HEK293 (cell line): ENCODE data around the gene BACH1.

Experiments used
- EGR2 ChIP-seq: fragments of 450-650 bp; formaldehyde crosslinking; IDR thresholded peaks from 2 replicates; pipeline ENCODE4 v1.5.1; 2016; ENCODE audit warnings: low read depth, missing biosample characterization, missing genetic modification characterization
- GLIS1 ChIP-seq: fragments of 450-650 bp; formaldehyde crosslinking; IDR thresholded peaks from 2 replicates; pipeline ENCODE4 v1.5.1; 2016; ENCODE audit warnings: missing biosample characterization, missing genetic modification characterization
- KLF1 ChIP-seq: fragments of 450-650 bp; formaldehyde crosslinking; IDR thresholded peaks from 2 replicates; pipeline ENCODE4 v1.5.1; 2016; ENCODE audit warnings: missing biosample characterization, missing genetic modification characterization
- KLF10 ChIP-seq: fragments of 450-650 bp; IDR thresholded peaks from 2 replicates; pipeline ENCODE4 v1.5.1; 2018; ENCODE audit warnings: missing biosample characterization, mild to moderate bottlenecking, missing genetic modification characterization
- KLF17 ChIP-seq: fragments of 450-650 bp; formaldehyde crosslinking; IDR thresholded peaks from 2 replicates; pipeline ENCODE4 v1.5.1; 2016; ENCODE audit warnings: missing biosample characterization, missing genetic modification characterization
- KLF9 ChIP-seq: fragments of 450-650 bp; formaldehyde crosslinking; IDR thresholded peaks from 2 replicates; pipeline ENCODE4 v1.5.1; 2016; ENCODE audit warnings: missing biosample characterization, missing genetic modification characterization, low read depth
- PATZ1 ChIP-seq: fragments of 450-650 bp; formaldehyde crosslinking; IDR thresholded peaks from 2 replicates; pipeline ENCODE4 v1.5.1; 2016; ENCODE audit warnings: missing biosample characterization, missing genetic modification characterization
- PRDM6 ChIP-seq: fragments of 450-650 bp; formaldehyde crosslinking; IDR thresholded peaks from 2 replicates; pipeline ENCODE4 v1.5.1; 2017; ENCODE audit warnings: missing biosample characterization, missing genetic modification characterization
- SP3 ChIP-seq: fragments of 450-650 bp; formaldehyde crosslinking; IDR thresholded peaks from 2 replicates; pipeline ENCODE4 v1.5.1; 2016; ENCODE audit warnings: missing biosample characterization, missing genetic modification characterization
- SP7 ChIP-seq: fragments of 450-650 bp; formaldehyde crosslinking; IDR thresholded peaks from 2 replicates; pipeline ENCODE4 v1.5.1; 2016; ENCODE audit warnings: missing biosample characterization, missing genetic modification characterization
- WT1 ChIP-seq: fragments of 450-650 bp; formaldehyde crosslinking; IDR thresholded peaks from 2 replicates; pipeline ENCODE4 v1.5.1; 2016; ENCODE audit warnings: missing biosample characterization, missing genetic modification characterization
- YY1 ChIP-seq: fragments of 450-650 bp; formaldehyde crosslinking; IDR thresholded peaks from 2 replicates; pipeline ENCODE4 v1.5.1; 2018; ENCODE audit warnings: missing biosample characterization, missing genetic modification characterization
- ZBTB20 ChIP-seq: fragments of 450-650 bp; formaldehyde crosslinking; IDR thresholded peaks from 2 replicates; pipeline ENCODE4 v1.5.1; 2016; ENCODE audit warnings: missing biosample characterization, missing genetic modification characterization
- ZBTB21 ChIP-seq: fragments of 450-650 bp; formaldehyde crosslinking; IDR thresholded peaks from 2 replicates; pipeline ENCODE4 v1.5.1; 2017; ENCODE audit warnings: missing biosample characterization, missing genetic modification characterization
- ZBTB8A ChIP-seq: fragments of 450-650 bp; formaldehyde crosslinking; IDR thresholded peaks from 2 replicates; pipeline ENCODE4 v1.5.1; 2016; ENCODE audit warnings: missing biosample characterization, missing genetic modification characterization
- ZEB2 ChIP-seq: fragments of 450-650 bp; formaldehyde crosslinking; IDR thresholded peaks from 2 replicates; pipeline ENCODE4 v1.5.1; 2016; ENCODE audit warnings: missing biosample characterization, missing genetic modification characterization
- ZNF132 ChIP-seq: fragments of 450-650 bp; formaldehyde crosslinking; IDR thresholded peaks from 2 replicates; pipeline ENCODE4 v1.5.1; 2017; ENCODE audit warnings: missing biosample characterization, missing genetic modification characterization, borderline replicate concordance
- ZNF155 ChIP-seq: fragments of 450-650 bp; formaldehyde crosslinking; IDR thresholded peaks from 2 replicates; pipeline ENCODE4 v1.5.1; 2016; ENCODE audit warnings: missing biosample characterization, missing genetic modification characterization
- ZNF24 ChIP-seq: fragments of 450-650 bp; formaldehyde crosslinking; IDR thresholded peaks from 2 replicates; pipeline ENCODE4 v1.5.1; 2016; ENCODE audit warnings: missing biosample characterization, missing genetic modification characterization
- ZNF341 ChIP-seq: fragments of 450-650 bp; formaldehyde crosslinking; IDR thresholded peaks from 2 replicates; pipeline ENCODE4; 2016; ENCODE audit warnings: low read depth, missing biosample characterization, missing genetic modification characterization
- ZNF529 ChIP-seq: fragments of 450-650 bp; formaldehyde crosslinking; IDR thresholded peaks from 2 replicates; pipeline ENCODE4 v1.5.1; 2017; ENCODE audit warnings: missing genetic modification characterization, missing biosample characterization; ENCODE audit not compliant: insufficient replicate concordance
- ZNF571 ChIP-seq: fragments of 450-650 bp; formaldehyde crosslinking; IDR thresholded peaks from 2 replicates; pipeline ENCODE4 v1.5.0; 2017; ENCODE audit warnings: missing biosample characterization, missing genetic modification characterization
- ZNF768 ChIP-seq: fragments of 450-650 bp; formaldehyde crosslinking; IDR thresholded peaks from 2 replicates; pipeline ENCODE4 v1.5.1; 2018; ENCODE audit warnings: missing biosample characterization, mild to moderate bottlenecking, missing genetic modification characterization
- ZSCAN5A ChIP-seq: fragments of 450-650 bp; formaldehyde crosslinking; IDR thresholded peaks from 2 replicates; pipeline ENCODE4 v1.5.1; 2016; ENCODE audit warnings: missing biosample characterization, missing genetic modification characterization

Gene BACH1

GRCh38 chr21:29299046-29299915 lies 559 bp downstream of the BACH1 start (continued):
- TF ChIP-seq ZNF768 (tag by site-specific recombination), result no peak
- TF ChIP-seq PATZ1 (tag by site-specific recombination), result peak; percentile 15; the same call in 1 of the 2 replicates
- TF ChIP-seq ZBTB8A (tag by site-specific recombination), result peak; percentile 76
- peak; percentile 66 for TF ChIP-seq KLF17 (tag by site-specific recombination)
- no peak for TF ChIP-seq ZNF155 (tag by site-specific recombination)
- peak; percentile 99 for TF ChIP-seq ZBTB20 (tag by site-specific recombination)
- TF ChIP-seq ZNF132 (tag by site-specific recombination), result no peak
- TF ChIP-seq ZNF24, result no peak
- TF ChIP-seq ZNF571 (tag by site-specific recombination), result no peak
- TF ChIP-seq SP7 (tag by site-specific recombination), result peak; percentile 9; the same call in 1 of the 2 replicates
- peak; percentile 70; the same call in 1 of the 2 replicates for TF ChIP-seq ZSCAN5A (tag by site-specific recombination)
- no peak for TF ChIP-seq ZBTB21
- TF ChIP-seq KLF10, result peak; percentile 38; the same call in 1 of the 2 replicates
- TF ChIP-seq WT1 (tag by site-specific recombination), result peak; percentile 43; the same call in 1 of the 2 replicates
- peak; percentile 58 for TF ChIP-seq ZEB2 (tag by site-specific recombination)
- no peak for TF ChIP-seq PRDM6 (tag by site-specific recombination)
- no peak for TF ChIP-seq YY1 (tag by site-specific recombination)
- TF ChIP-seq ZNF529 (tag by site-specific recombination), result no peak
- TF ChIP-seq KLF9 (tag by site-specific recombination), result peak; percentile 51
- TF ChIP-seq GLIS1, result peak; percentile 17; the same call in 1 of the 2 replicates
- TF ChIP-seq EGR2, result peak; percentile 98
- 0 out of 2 replicates have a peak, but pooled peaks have one; percentile 18 for TF ChIP-seq ZNF341 (tag by site-specific recombination)
- peak; percentile 61 for TF ChIP-seq SP3 (tag by site-specific recombination)
- TF ChIP-seq KLF1, result peak; percentile 59
- TF ChIP-seq, all 188 proteins: peak for 25
